Kidney (tissue), 14 donors: ENCODE data around the gene MAPRE2. TPM values are rescaled to one million over a fixed set of nuclear protein-coding genes. Genes with fewer than 3 reads are reported as not detected.

Source experiments
- DNase-seq, 5 donors: peaks; one replicate each; pipeline ENCODE4 v3.0.0-alpha.2; 2013 to 2020
- FAIRE-seq: peaks from 2 replicates; lab custom pipeline; 2012; peaks lifted over from hg19 to GRCh38; lab: Jason Lieb, UNC
- H3K27ac ChIP-seq, 2 donors: one replicate each; pipeline ENCODE4 v1.7.0; 2013; ENCODE audit warnings: low read depth in 2 of 2, low read length in 2 of 2, inconsistent platforms in 1 of 2
- H3K27me3 ChIP-seq: one replicate; pipeline ENCODE4 v1.7.1; 2013; ENCODE audit warnings: low read length, inconsistent platforms; ENCODE audit not compliant: control insufficient read depth, insufficient read depth
- H3K36me3 ChIP-seq, 3 donors: one replicate each; pipeline versions ENCODE4 v1.7.0 to v1.7.1; 2013; ENCODE audit warnings: low read length in 3 of 3, control low read depth in 1 of 3, inconsistent platforms in 1 of 3; ENCODE audit not compliant: insufficient read depth in 3 of 3, control insufficient read depth in 2 of 3
- H3K4me1 ChIP-seq, 3 donors: one replicate each; pipeline versions ENCODE4 v1.7.0 to v1.7.1; 2013; ENCODE audit warnings: low read length in 3 of 3, inconsistent platforms in 1 of 3, low read depth in 1 of 3; ENCODE audit not compliant: control insufficient read depth in 2 of 3, insufficient read depth in 2 of 3
- H3K4me3 ChIP-seq, 3 donors: one replicate each; pipeline versions ENCODE4 v1.7.0 to v1.8.1; 2013; ENCODE audit warnings: low read length in 3 of 3, control low read depth in 1 of 3, inconsistent platforms in 1 of 3
- H3K9ac ChIP-seq, 3 donors: one replicate each; pipeline versions ENCODE4 v1.7.0 to v1.7.1; 2013; ENCODE audit warnings: low read length in 3 of 3, control low read depth in 1 of 3, inconsistent platforms in 1 of 3
- H3K9me3 ChIP-seq, 3 donors: one replicate each; pipeline versions ENCODE4 v1.7.0 to v1.7.1; 2013; ENCODE audit warnings: low read length in 3 of 3, control low read depth in 1 of 3, inconsistent platforms in 1 of 3; ENCODE audit not compliant: control insufficient read depth in 2 of 3, insufficient read depth in 1 of 3
- CTCF ChIP-seq: IDR thresholded peaks from 3 replicates; pipeline ENCODE4 v1.5.1; 2012; ENCODE audit warnings: mild to moderate bottlenecking, moderate library complexity, borderline replicate concordance; ENCODE audit not compliant: insufficient read depth; ENCODE audit errors: extremely low read depth
- intact Hi-C: fragments of 100-400 bp; cut with DNase I; formaldehyde crosslinking; loops from one replicate; pipeline ENCODE4 v1.11.1; 2022
- polyA plus RNA-seq: library from polyadenylated mRNA; stranded (reverse); fragments of 350-450 nt; fragmentation: Illumina TruSeq; extraction: RNeasy Lipid Tissue Mini Kit (QIAGEN cat#74804); gene quantifications from one replicate; pipeline ENCODE4 v1.2.3, GENCODE V29; 2014; ENCODE audit warnings: low read depth, low replicate concordance; ENCODE audit not compliant: insufficient read depth
- total RNA-seq: library from RNA; stranded (reverse); fragmentation: NEBNext Ultra II Directional; extraction: Animal tissue kit (Norgen Biotek cat#: 25700); gene quantifications from one replicate; pipeline ENCODE4 v1.2.1, GENCODE V29; 2021
- donor health status: control.
- donor health status: control.
- donor health status: control.
- donor health status: control.
- donor health status: control.
- donor health status: DM: yes; HTN: yes; CAD: no.
- donor health status: Normal renal cell carcinoma (clear cell type).

Gene MAPRE2
- total and polyA plus RNA-seq, 2 donors from 2014 or later, result 15.2 to 30.2 TPM

- intact Hi-C loops, result no loop called here
- TF ChIP-seq CTCF, result no peak
- Histone ChIP-seq H3K27ac (no peak overlapping the region), H3K36me3 (no peaks in the 10 kb centered on the region), H3K27me3 (no peaks in the 10 kb centered on the region), H3K9ac (no peak overlapping the region), H3K4me3 (no peak overlapping the region), H3K4me1 (peaks cover 0 to 6% (median 0%) of the 10 kb centered on the region in 3 donors), H3K9me3 (no peaks in the 10 kb centered on the region)
- FAIRE-seq, result no peak
- no peak for DNase-seq
Measured at GRCh38 chr18:35158728-35159450, 117.7 kb downstream of the MAPRE2 start.

- intact Hi-C loops, result no loop called here
- no peak for FAIRE-seq
- no peak overlapping the region for H3K4me3 ChIP-seq
- H3K9ac ChIP-seq, result no peak overlapping the region
- H3K27me3 ChIP-seq, result no peaks in the 10 kb centered on the region
- no peaks in the 10 kb centered on the region for H3K36me3 ChIP-seq
- no peak for DNase-seq
- H3K9me3 ChIP-seq, result no peaks in the 10 kb centered on the region
- TF ChIP-seq CTCF, result no peak
- H3K4me1 ChIP-seq, result peaks cover 0 to 6% (median 0%) of the 10 kb centered on the region in 3 donors
- H3K27ac ChIP-seq, result no peak overlapping the region
Measured at GRCh38 chr18:35159782-35160181, 118.6 kb downstream of the MAPRE2 start.

- no peak for FAIRE-seq
- no peak for TF ChIP-seq CTCF
- Histone ChIP-seq H3K9ac (no peak overlapping the region), H3K27me3 (no peaks in the 10 kb centered on the region), H3K36me3 (no peaks in the 10 kb centered on the region), H3K4me1 (no peaks in the 10 kb centered on the region), H3K27ac (no peak overlapping the region), H3K4me3 (no peak overlapping the region), H3K9me3 (no peaks in the 10 kb centered on the region)
- no peak for DNase-seq
- intact Hi-C loops, result no loop called here
Measured at GRCh38 chr18:35161485-35161884, 120.3 kb downstream of the MAPRE2 start.
